ENCODE data around the gene GPER1.

The GPER1 gene

GRCh38 chr7:1054438-1054837 is 33.5 kb upstream of the GPER1 start:
- no peak for DNase-seq

- peak in 1 of 2 donors; percentile 51 for DNase-seq
Observed at GRCh38 chr7:1054861-1055450, 33.0 kb upstream of the GPER1 start.

GRCh38 chr7:1055491-1055955 is 32.4 kb upstream of the GPER1 start:
- DNase-seq, result no peak

- DNase-seq, result peak in 1 of 2 donors; percentile 52
Observed at GRCh38 chr7:1055956-1056784, 31.7 kb upstream of the GPER1 start.

- no peak for DNase-seq
Observed at GRCh38 chr7:1056785-1057410, 31.0 kb upstream of the GPER1 start.

GRCh38 chr7:1057416-1058291 is 30.3 kb upstream of the GPER1 start:
- DNase-seq, result no peak

- DNase-seq, result no peak
Observed at GRCh38 chr7:1058311-1058710, 29.6 kb upstream of the GPER1 start.

GRCh38 chr7:1058821-1059199 is 29.1 kb upstream of the GPER1 start:
- no peak for DNase-seq

GRCh38 chr7:1059200-1060091 is 28.5 kb upstream of the GPER1 start:
- DNase-seq, result no peak

GRCh38 chr7:1060315-1061072 is 27.4 kb upstream of the GPER1 start:
- peak in 1 of 2 donors; percentile 12 for DNase-seq

- no peak for DNase-seq
Observed at GRCh38 chr7:1061180-1061579, 26.7 kb upstream of the GPER1 start.

GRCh38 chr7:1062296-1063294 is 25.3 kb upstream of the GPER1 start:
- DNase-seq, result peak; percentile 5 to 59

- DNase-seq, result no peak
Observed at GRCh38 chr7:1063361-1063760, 24.6 kb upstream of the GPER1 start.

- no peak for DNase-seq
Observed at GRCh38 chr7:1064581-1064980, 23.3 kb upstream of the GPER1 start.

GRCh38 chr7:1065263-1065584 is 22.7 kb upstream of the GPER1 start:
- no peak for DNase-seq

- peak; percentile 59 to 67 for DNase-seq
Observed at GRCh38 chr7:1065585-1066241, 22.2 kb upstream of the GPER1 start.

GRCh38 chr7:1066242-1066588 is 21.7 kb upstream of the GPER1 start:
- no peak for DNase-seq

- DNase-seq, result no peak
Observed at GRCh38 chr7:1068013-1068412, 19.9 kb upstream of the GPER1 start.

- DNase-seq, result no peak
Observed at GRCh38 chr7:1068619-1069018, 19.3 kb upstream of the GPER1 start.

Data from bone marrow (tissue), 2 donors.